H9 (cell line): ENCODE results near the gene CABCOCO1. TPM values are rescaled to one million over a fixed set of nuclear protein-coding genes. Genes with fewer than 3 reads are reported as not detected.
"Not testable (repeated sequence)": the region's sequence is repeated elsewhere in the genome, so short reads cannot be mapped to it uniquely, and the experiment has no call there.

ENCODE experiments used
- DNase-seq: peaks from one replicate; pipeline ENCODE4 v3.0.0-alpha.2; 2017
- H2AFZ ChIP-seq: one replicate; pipeline ENCODE4 v1.6.1; 2013; ENCODE audit warnings: mild to moderate bottlenecking, low read length, control low read depth, moderate library complexity
- H2AK5ac ChIP-seq: 2 replicates; pipeline ENCODE4 v1.6.1; 2013; ENCODE audit warnings: low read length, control low read depth, mixed read lengths; ENCODE audit not compliant: insufficient read length
- H2BK120ac ChIP-seq: one replicate; pipeline ENCODE4 v1.6.1; 2013; ENCODE audit warnings: low read depth, mild to moderate bottlenecking, low read length, control low read depth, inconsistent platforms; ENCODE audit not compliant: poor library complexity, severe bottlenecking
- H2BK12ac ChIP-seq: 2 replicates; pipeline ENCODE4 v1.6.1; 2013; ENCODE audit warnings: low read length, control low read depth, mixed read lengths, low read depth; ENCODE audit not compliant: insufficient read length
- H2BK15ac ChIP-seq: 2 replicates; pipeline ENCODE4 v1.6.1; 2013; ENCODE audit warnings: low read depth, low read length, control low read depth
- H2BK20ac ChIP-seq: one replicate; pipeline ENCODE4 v1.6.1; 2013; ENCODE audit warnings: low read depth, mild to moderate bottlenecking, low read length, control low read depth, inconsistent platforms; ENCODE audit not compliant: poor library complexity, severe bottlenecking
- H2BK5ac ChIP-seq: 2 replicates; pipeline ENCODE4 v1.6.1; 2013; ENCODE audit warnings: low read length, control low read depth, mixed read lengths; ENCODE audit not compliant: insufficient read length
- H3K14ac ChIP-seq: 2 replicates; pipeline ENCODE4 v1.6.1; 2013; ENCODE audit warnings: low read length, control low read depth; ENCODE audit not compliant: insufficient read depth
- H3K18ac ChIP-seq: 2 replicates; pipeline ENCODE4 v1.6.1; 2013; ENCODE audit warnings: low read depth, mild to moderate bottlenecking, mixed read lengths, low read length, control low read depth; ENCODE audit not compliant: insufficient read length
- H3K23ac ChIP-seq: 2 replicates; pipeline ENCODE4 v1.6.1; 2013; ENCODE audit warnings: low read length, control low read depth, mixed read lengths, low read depth; ENCODE audit not compliant: insufficient read length
- H3K23me2 ChIP-seq: 2 replicates; pipeline ENCODE4 v1.6.1; 2013; ENCODE audit warnings: low read depth, mild to moderate bottlenecking, mixed read lengths, low read length, control low read depth; ENCODE audit not compliant: insufficient read length, poor library complexity, severe bottlenecking
- H3K27ac ChIP-seq: 2 replicates; pipeline ENCODE4 v1.5.1; 2013; ENCODE audit warnings: low read length, control low read depth, mixed read lengths, low read depth; ENCODE audit not compliant: insufficient read length
- H3K27me3 ChIP-seq: 2 replicates; pipeline ENCODE4 v1.6.1; 2013; ENCODE audit warnings: low read length, control low read depth, inconsistent platforms; ENCODE audit not compliant: insufficient read depth
- H3K4ac ChIP-seq: 2 replicates; pipeline ENCODE4 v1.6.1; 2013; ENCODE audit warnings: low read depth, mild to moderate bottlenecking, control low read depth, inconsistent platforms, low read length, moderate library complexity
- H3K4me1 ChIP-seq: 2 replicates; pipeline ENCODE4 v1.6.1; 2013; ENCODE audit warnings: low read length, control low read depth, inconsistent platforms; ENCODE audit not compliant: insufficient read depth
- H3K4me2 ChIP-seq: 2 replicates; pipeline ENCODE4 v1.6.1; 2013; ENCODE audit warnings: low read length, control low read depth, mixed read lengths; ENCODE audit not compliant: insufficient read length, insufficient read depth
- H3K56ac ChIP-seq: 2 replicates; pipeline ENCODE4 v1.6.1; 2013; ENCODE audit warnings: low read depth, mild to moderate bottlenecking, mixed read lengths, low read length, control low read depth; ENCODE audit not compliant: insufficient read length
- H3K79me1 ChIP-seq: 2 replicates; pipeline ENCODE4 v1.6.1; 2013; ENCODE audit warnings: low read depth, mild to moderate bottlenecking, moderate library complexity, low read length, control low read depth, inconsistent platforms; ENCODE audit not compliant: insufficient read depth, poor library complexity, severe bottlenecking
- H3K79me2 ChIP-seq: 2 replicates; pipeline ENCODE4 v1.6.1; 2013; ENCODE audit warnings: low read length, control low read depth, inconsistent platforms; ENCODE audit not compliant: insufficient read depth
- H3K9ac ChIP-seq: 2 replicates; pipeline ENCODE4 v1.6.1; 2013; ENCODE audit warnings: low read length, control low read depth, mixed read lengths; ENCODE audit not compliant: insufficient read length; ENCODE audit errors: extremely low read depth
- H3K9me3 ChIP-seq: one replicate; pipeline ENCODE4 v1.6.1; 2013; ENCODE audit warnings: low read depth, low read length, inconsistent platforms; ENCODE audit not compliant: control insufficient read depth
- H3T11ph ChIP-seq: one replicate; pipeline ENCODE4 v1.6.1; 2013; ENCODE audit warnings: mild to moderate bottlenecking, low read length, control low read depth, inconsistent platforms
- H4K20me1 ChIP-seq: one replicate; pipeline ENCODE4 v1.6.1; 2013; ENCODE audit not compliant: control insufficient read depth, insufficient read length, insufficient read depth
- H4K5ac ChIP-seq: 2 replicates; pipeline ENCODE4 v1.6.1; 2013; ENCODE audit warnings: low read depth, mild to moderate bottlenecking, mixed read lengths, low read length, control low read depth; ENCODE audit not compliant: insufficient read length
- H4K8ac ChIP-seq: replicated peaks from 2 replicates; pipeline ENCODE4 v1.6.1; 2013; ENCODE audit warnings: low read length, control low read depth, mixed read lengths, low read depth; ENCODE audit not compliant: insufficient read length
- H4K91ac ChIP-seq: 2 replicates; pipeline ENCODE4 v1.6.1; 2013; ENCODE audit warnings: low read depth, mild to moderate bottlenecking, moderate library complexity, mixed read lengths, low read length, control low read depth; ENCODE audit not compliant: insufficient read length
- H3K27ac Mint-ChIP-seq, 3 experiments: 2 replicates in 2 of 3; 3 replicates in 1 of 3; pipeline ENCODE4 v1.8.0; 2020 to 2021; ENCODE audit warnings: mixed read lengths in 3 of 3, mild to moderate bottlenecking in 1 of 3, moderate library complexity in 1 of 3
- H3K27me3 Mint-ChIP-seq: 2 replicates; pipeline ENCODE4 v1.8.0; 2021; ENCODE audit warnings: low read depth, mild to moderate bottlenecking, moderate library complexity, mixed read lengths
- H3K36me3 Mint-ChIP-seq, 3 experiments: 2 replicates in 2 of 3; 3 replicates in 1 of 3; pipeline ENCODE4 v1.8.0; 2020 to 2021; ENCODE audit warnings: low read depth in 3 of 3, mixed read lengths in 3 of 3; ENCODE audit not compliant: insufficient read depth in 1 of 3
- H3K4me1 Mint-ChIP-seq, 2 experiments: 2 replicates each; pipeline ENCODE4 v1.8.0; 2020; ENCODE audit warnings: mixed read lengths in 2 of 2
- H3K4me3 Mint-ChIP-seq, 2 experiments: 2 replicates in 1 of 2; 3 replicates in 1 of 2; pipeline ENCODE4 v1.8.0; 2020 to 2021; ENCODE audit warnings: mild to moderate bottlenecking in 2 of 2, mixed read lengths in 2 of 2, moderate library complexity in 1 of 2
- H3K9me3 Mint-ChIP-seq, 2 experiments: 2 replicates in 1 of 2; 3 replicates in 1 of 2; pipeline ENCODE4 v1.8.0; 2020; ENCODE audit warnings: mild to moderate bottlenecking in 2 of 2, mixed read lengths in 2 of 2, moderate library complexity in 1 of 2
- WGBS: extraction: QIAGEN DNeasy Blood & Tissue Kit; methylation state at CpG from one replicate; pipeline ENCODE4 v1.1.7; 2013; ENCODE audit warnings: missing lambda C conversion rate, low lambda C conversion rate, mixed read lengths; ENCODE audit not compliant: insufficient read length; ENCODE audit errors: extremely low coverage; 5-methylcytosine and 5-hydroxymethylcytosine counted together
- total RNA-seq: library from RNA; stranded (reverse); gene quantifications from 2 replicates; pipeline ENCODE4 v1.2.1, GENCODE V29; 2021

CABCOCO1 gene
- total RNA-seq, 1 experiment from 2014 or later = not detected

GRCh38 chr10:61719475-61719874 is 56.7 kb downstream of the CABCOCO1 start:
- H2BK15ac ChIP-seq, H3K27ac Mint-ChIP-seq, H3T11ph ChIP-seq, H4K8ac ChIP-seq, H2BK20ac ChIP-seq, H3K4me2 ChIP-seq, H3K4ac ChIP-seq, H3K18ac ChIP-seq, H3K4me1 ChIP-seq, H2BK120ac ChIP-seq, H3K9me3 Mint-ChIP-seq, H2BK5ac ChIP-seq, H3K9ac ChIP-seq, H3K36me3 Mint-ChIP-seq, H2AK5ac ChIP-seq, H4K91ac ChIP-seq, H4K20me1 ChIP-seq, H3K4me3 Mint-ChIP-seq, H3K23me2 ChIP-seq, DNase-seq, H3K79me1 ChIP-seq, H3K27me3 ChIP-seq, H2AFZ ChIP-seq, H3K27ac ChIP-seq, H4K5ac ChIP-seq, H3K56ac ChIP-seq, H3K9me3 ChIP-seq, H3K14ac ChIP-seq, H3K79me2 ChIP-seq, H2BK12ac ChIP-seq, H3K23ac ChIP-seq, H3K4me1 Mint-ChIP-seq, H3K27me3 Mint-ChIP-seq: not testable (repeated sequence)
- no CpG with 5 or more reads among the region's 6 CpGs for WGBS
